Sciatic nerve (tissue), 2 donors: ENCODE measurements around the gene CSMD2. TPM values are rescaled to one million over a fixed set of nuclear protein-coding genes. Genes with fewer than 3 reads are reported as not detected.
A peak's percentile ranks its signal among the peaks of the same experiment; 100 is the strongest.

Experiments used
- ATAC-seq: fragments of 200-7000 bp; cut with Tn5 transposase; one replicate; pipeline ENCODE4 v1.9.1; 2020; ENCODE audit warnings: mild to moderate bottlenecking, moderate library complexity
- DNase-seq: peaks from one replicate; pipeline ENCODE4 v3.0.0-alpha.2; 2020; ENCODE audit warnings: low spot score
- intact Hi-C: fragments of 100-400 bp; cut with DNase I; formaldehyde crosslinking; loops from one replicate; pipeline ENCODE4 v1.14.2; 2022
- total RNA-seq: library from RNA; stranded (reverse); fragmentation: NEBNext Ultra II Directional; extraction: Animal tissue kit (Norgen Biotek cat#: 25700); gene quantifications from one replicate; pipeline ENCODE4 v1.2.1, GENCODE V29; 2021
- donor health status: DM: no; HTN: no; CAD: no.
- donor health status: DM: no; HTN: no; CAD: no.

CSMD2 gene
- total RNA-seq, 1 donor from 2014 or later, result 1.5 TPM

- intact Hi-C loops, result no loop called here
- ATAC-seq (peak; percentile 93), DNase-seq (no peak)
These were observed 178.5 kb downstream of the CSMD2 start for GRCh38 chr1:33986390-33987095.

GRCh38 chr1:33985656-33986055 is 179.4 kb downstream of the CSMD2 start:
- DNase-seq (no peak), ATAC-seq (peak; percentile 20)
- intact Hi-C loops, result no loop called here

- ATAC-seq, result peak; percentile 62
- intact Hi-C loops, result no loop called here
- no peak for DNase-seq
These were observed 180.0 kb downstream of the CSMD2 start for GRCh38 chr1:33984906-33985565.

GRCh38 chr1:33982419-33982818 is 182.6 kb downstream of the CSMD2 start:
- no peak for DNase-seq
- ATAC-seq, result no peak
- intact Hi-C loops, result no loop called here

- DNase-seq (no peak), ATAC-seq (no peak)
- intact Hi-C loops, result no loop called here
These were observed 185.7 kb downstream of the CSMD2 start for GRCh38 chr1:33979341-33979740.

GRCh38 chr1:33975961-33976360 is 189.1 kb downstream of the CSMD2 start:
- DNase-seq, result no peak

GRCh38 chr1:33973799-33974545 is 191.1 kb downstream of the CSMD2 start:
- intact Hi-C loops, result no loop called here
- no peak for ATAC-seq
- no peak for DNase-seq

More at GRCh38 chr1:33975961-33976360, 189.1 kb downstream of the CSMD2 start:
- no peak for ATAC-seq
- intact Hi-C loops, result no loop called here

GRCh38 chr1:33972676-33973395 is 192.2 kb downstream of the CSMD2 start:
- intact Hi-C loops, result no loop called here
- ATAC-seq, result peak; percentile 66
- peak; percentile 63 for DNase-seq

- DNase-seq (no peak), ATAC-seq (no peak)
- intact Hi-C loops, result no loop called here
These were observed 193.1 kb downstream of the CSMD2 start for GRCh38 chr1:33971913-33972312.

GRCh38 chr1:33971018-33971710 is 193.9 kb downstream of the CSMD2 start:
- DNase-seq, result no peak
- ATAC-seq, result peak; percentile 55
- intact Hi-C loops, result no loop called here

GRCh38 chr1:33970148-33970825 is 194.7 kb downstream of the CSMD2 start:
- ATAC-seq, result no peak
- intact Hi-C loops, result no loop called here
- no peak for DNase-seq

- DNase-seq (no peak), ATAC-seq (no peak)
- intact Hi-C loops, result no loop called here
These were observed 198.5 kb downstream of the CSMD2 start for GRCh38 chr1:33966346-33967141.

GRCh38 chr1:33965086-33965485 is 199.9 kb downstream of the CSMD2 start:
- DNase-seq (no peak), ATAC-seq (no peak)
- intact Hi-C loops, result no loop called here

- intact Hi-C loops, result no loop called here
- DNase-seq (no peak), ATAC-seq (no peak)
These were observed 203.0 kb downstream of the CSMD2 start for GRCh38 chr1:33962061-33962460.

GRCh38 chr1:33960188-33960895 is 204.7 kb downstream of the CSMD2 start:
- DNase-seq, result no peak
- no peak for ATAC-seq
- intact Hi-C loops, result no loop called here

GRCh38 chr1:33957854-33958253 is 207.2 kb downstream of the CSMD2 start:
- ATAC-seq (no peak), DNase-seq (no peak)
- intact Hi-C loops, result no loop called here

- ATAC-seq, result no peak
- intact Hi-C loops, result no loop called here
- no peak for DNase-seq
These were observed 209.9 kb downstream of the CSMD2 start for GRCh38 chr1:33955096-33955495.
